Measurements from ENCODE around the gene TUBA4A. TPM values are rescaled to one million over a fixed set of nuclear protein-coding genes. Genes with fewer than 3 reads are reported as not detected.

The TUBA4A gene
- total RNA-seq, 1 donor from 2014 or later: 27.5 TPM

- H3K9me3 Mint-ChIP-seq (ENCODE audit: unreplicated experiment): peaks cover 11% of the 10 kb centered on the region
- peaks cover 35% of the 10 kb centered on the region for H3K4me1 Mint-ChIP-seq (ENCODE audit: low read depth, unreplicated experiment)
- H3K27me3 Mint-ChIP-seq (ENCODE audit: unreplicated experiment): peaks cover 3% of the 10 kb centered on the region
- H3K36me3 Mint-ChIP-seq (ENCODE audit: unreplicated experiment): no peaks in the 10 kb centered on the region
- TF ChIP-seq, protein P1, sequence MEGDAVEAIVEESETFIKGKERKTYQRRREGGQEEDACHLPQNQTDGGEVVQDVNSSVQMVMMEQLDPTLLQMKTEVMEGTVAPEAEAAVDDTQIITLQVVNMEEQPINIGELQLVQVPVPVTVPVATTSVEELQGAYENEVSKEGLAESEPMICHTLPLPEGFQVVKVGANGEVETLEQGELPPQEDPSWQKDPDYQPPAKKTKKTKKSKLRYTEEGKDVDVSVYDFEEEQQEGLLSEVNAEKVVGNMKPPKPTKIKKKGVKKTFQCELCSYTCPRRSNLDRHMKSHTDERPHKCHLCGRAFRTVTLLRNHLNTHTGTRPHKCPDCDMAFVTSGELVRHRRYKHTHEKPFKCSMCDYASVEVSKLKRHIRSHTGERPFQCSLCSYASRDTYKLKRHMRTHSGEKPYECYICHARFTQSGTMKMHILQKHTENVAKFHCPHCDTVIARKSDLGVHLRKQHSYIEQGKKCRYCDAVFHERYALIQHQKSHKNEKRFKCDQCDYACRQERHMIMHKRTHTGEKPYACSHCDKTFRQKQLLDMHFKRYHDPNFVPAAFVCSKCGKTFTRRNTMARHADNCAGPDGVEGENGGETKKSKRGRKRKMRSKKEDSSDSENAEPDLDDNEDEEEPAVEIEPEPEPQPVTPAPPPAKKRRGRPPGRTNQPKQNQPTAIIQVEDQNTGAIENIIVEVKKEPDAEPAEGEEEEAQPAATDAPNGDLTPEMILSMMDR (IDR thresholded peaks at IDR 0.05; ENCODE audit: partially characterized antibody, unreplicated experiment): peak; percentile 17
- H3K27ac Mint-ChIP-seq (ENCODE audit: unreplicated experiment): peak overlapping the region; percentile 99
- DNase-seq: no peak
- peak overlapping the region; percentile 97 for H3K4me3 Mint-ChIP-seq (ENCODE audit: unreplicated experiment)
Observed at GRCh38 chr2:219279916-219280516, 26.3 kb upstream of the TUBA4A start.

- Mint-ChIP-seq H3K9me3 (ENCODE audit: unreplicated experiment) (peaks cover 16% of the 10 kb centered on the region), H3K36me3 (ENCODE audit: unreplicated experiment) (no peaks in the 10 kb centered on the region), H3K27me3 (ENCODE audit: unreplicated experiment) (peaks cover 6% of the 10 kb centered on the region), H3K4me3 (ENCODE audit: unreplicated experiment) (peak within 1 kb of the TSS; percentile 97), H3K27ac (ENCODE audit: unreplicated experiment) (peak within 1 kb of the TSS; percentile 99), H3K4me1 (ENCODE audit: low read depth, unreplicated experiment) (peaks cover 39% of the 10 kb centered on the region)
- DNase-seq: peak; percentile 100
- TF ChIP-seq, protein P1 (IDR thresholded peaks at IDR 0.05; ENCODE audit: partially characterized antibody, unreplicated experiment): peak; percentile 20
Observed at GRCh38 chr2:219279151-219279915, 25.6 kb upstream of the TUBA4A start, which contains the start of gene DNAJB2. DNAJB2 (plus strand) TSS chr2:219279366; CDS start chr2:219279834, 468 bp downstream.

- peaks cover 39% of the 10 kb centered on the region for H3K4me1 Mint-ChIP-seq (ENCODE audit: low read depth, unreplicated experiment)
- DNase-seq: no peak
- H3K4me3 Mint-ChIP-seq (ENCODE audit: unreplicated experiment): peak overlapping the region; percentile 84
- peaks cover 16% of the 10 kb centered on the region for H3K9me3 Mint-ChIP-seq (ENCODE audit: unreplicated experiment)
- peaks cover 9% of the 10 kb centered on the region for H3K27me3 Mint-ChIP-seq (ENCODE audit: unreplicated experiment)
- peak overlapping the region; percentile 94 for H3K27ac Mint-ChIP-seq (ENCODE audit: unreplicated experiment)
- TF ChIP-seq, protein P1 (IDR thresholded peaks at IDR 0.05; ENCODE audit: partially characterized antibody, unreplicated experiment): no peak
- H3K36me3 Mint-ChIP-seq (ENCODE audit: unreplicated experiment): no peaks in the 10 kb centered on the region
Observed at GRCh38 chr2:219278655-219279150, 25.0 kb upstream of the TUBA4A start.

- H3K4me1 Mint-ChIP-seq (ENCODE audit: low read depth, unreplicated experiment): peaks cover 38% of the 10 kb centered on the region
- peaks cover 9% of the 10 kb centered on the region for H3K27me3 Mint-ChIP-seq (ENCODE audit: unreplicated experiment)
Observed at GRCh38 chr2:219277703-219278654, 24.3 kb upstream of the TUBA4A start.

More at GRCh38 chr2:219277703-219278654, 24.3 kb upstream of the TUBA4A start:
- peak overlapping the region; percentile 94 for H3K27ac Mint-ChIP-seq (ENCODE audit: unreplicated experiment)
- no peaks in the 10 kb centered on the region for H3K36me3 Mint-ChIP-seq (ENCODE audit: unreplicated experiment)
- H3K9me3 Mint-ChIP-seq (ENCODE audit: unreplicated experiment): peaks cover 18% of the 10 kb centered on the region
- peak; percentile 86 for DNase-seq
- H3K4me3 Mint-ChIP-seq (ENCODE audit: unreplicated experiment): peak overlapping the region; percentile 84
- TF ChIP-seq, protein P1 (IDR thresholded peaks at IDR 0.05; ENCODE audit: partially characterized antibody, unreplicated experiment): peak; percentile 94
